ENCODE measurements around the gene GCG. TPM values are rescaled to one million over a fixed set of nuclear protein-coding genes. Genes with fewer than 3 reads are reported as not detected.

GCG gene
- total RNA-seq, 1 experiment from 2014 or later: not detected

- DNase-seq: no peak
- Mint-ChIP-seq H3K27ac (ENCODE audit: unreplicated experiment) (no peak overlapping the region), H3K27me3 (ENCODE audit: unreplicated experiment) (no peaks in the 10 kb centered on the region), H3K4me1 (ENCODE audit: low read depth, unreplicated experiment) (no peaks in the 10 kb centered on the region), H3K4me3 (ENCODE audit: low read depth, unreplicated experiment) (no peak overlapping the region), H3K36me3 (ENCODE audit: insufficient read depth, unreplicated experiment) (no peaks in the 10 kb centered on the region), H3K9me3 (ENCODE audit: low read depth, unreplicated experiment) (no peaks in the 10 kb centered on the region)
- intact Hi-C loops (cut with micrococcal nuclease; ENCODE audit: unreplicated experiment): no loop called here
- CTCF ChIA-PET: no interaction called here
- no peak for TF ChIP-seq CTCF (IDR thresholded peaks at IDR 0.05; ENCODE audit: unreplicated experiment)
- BruUV-seq (replicated peaks): no TSS peak
These were observed 23.7 kb upstream of the GCG start for GRCh38 chr2:162175714-162176113.

GRCh38 chr2:162174746-162175145, 22.7 kb upstream of the GCG start:
- CTCF ChIA-PET: no interaction called here
- Mint-ChIP-seq H3K36me3 (ENCODE audit: insufficient read depth, unreplicated experiment) (no peaks in the 10 kb centered on the region), H3K4me3 (ENCODE audit: low read depth, unreplicated experiment) (no peak overlapping the region), H3K9me3 (ENCODE audit: low read depth, unreplicated experiment) (no peaks in the 10 kb centered on the region), H3K27me3 (ENCODE audit: unreplicated experiment) (no peaks in the 10 kb centered on the region), H3K4me1 (ENCODE audit: low read depth, unreplicated experiment) (no peaks in the 10 kb centered on the region), H3K27ac (ENCODE audit: unreplicated experiment) (no peak overlapping the region)
- TF ChIP-seq CTCF (IDR thresholded peaks at IDR 0.05; ENCODE audit: unreplicated experiment): no peak
- BruUV-seq (replicated peaks): no TSS peak
- intact Hi-C loops (cut with micrococcal nuclease; ENCODE audit: unreplicated experiment): no loop called here
- DNase-seq: no peak

GRCh38 chr2:162172802-162173370, 20.8 kb upstream of the GCG start:
- Mint-ChIP-seq H3K27me3 (ENCODE audit: unreplicated experiment) (no peaks in the 10 kb centered on the region), H3K9me3 (ENCODE audit: low read depth, unreplicated experiment) (no peaks in the 10 kb centered on the region), H3K4me3 (ENCODE audit: low read depth, unreplicated experiment) (no peak overlapping the region), H3K36me3 (ENCODE audit: insufficient read depth, unreplicated experiment) (no peaks in the 10 kb centered on the region), H3K27ac (ENCODE audit: unreplicated experiment) (no peak overlapping the region), H3K4me1 (ENCODE audit: low read depth, unreplicated experiment) (no peaks in the 10 kb centered on the region)
- no TSS peak for BruUV-seq (replicated peaks)
- DNase-seq: no peak
- intact Hi-C loops (cut with micrococcal nuclease; ENCODE audit: unreplicated experiment): no loop called here
- no peak for TF ChIP-seq CTCF (IDR thresholded peaks at IDR 0.05; ENCODE audit: unreplicated experiment)
- CTCF ChIA-PET: interaction anchor here (0.9 kb wide), 1 partner anchor 17 kb away, joined by 3 read pairs; no protein-coding TSS in a partner anchor

- no peaks in the 10 kb centered on the region for H3K36me3 Mint-ChIP-seq (ENCODE audit: insufficient read depth, unreplicated experiment)
- no peaks in the 10 kb centered on the region for H3K9me3 Mint-ChIP-seq (ENCODE audit: low read depth, unreplicated experiment)
- no peaks in the 10 kb centered on the region for H3K27me3 Mint-ChIP-seq (ENCODE audit: unreplicated experiment)
- peaks cover 6% of the 10 kb centered on the region for H3K4me1 Mint-ChIP-seq (ENCODE audit: low read depth, unreplicated experiment)
- CTCF ChIA-PET: interaction anchor here (0.5 kb wide), 1 partner anchor 1573 kb away, joined by 3 read pairs; no protein-coding TSS in a partner anchor
- intact Hi-C loops (cut with micrococcal nuclease; ENCODE audit: unreplicated experiment): no loop called here
- TF ChIP-seq CTCF (IDR thresholded peaks at IDR 0.05; ENCODE audit: unreplicated experiment): no peak
- BruUV-seq (replicated peaks): no TSS peak
- H3K4me3 Mint-ChIP-seq (ENCODE audit: low read depth, unreplicated experiment): no peak overlapping the region
- no peak for DNase-seq
- H3K27ac Mint-ChIP-seq (ENCODE audit: unreplicated experiment): no peak overlapping the region
These were observed 14.7 kb upstream of the GCG start for GRCh38 chr2:162166745-162167144.

All from Calu3 (cell line).